HG02610 (cell line): ENCODE results near the gene CDC42BPA.

Experiments
- ATAC-seq: cut with Tn5 transposase; IDR thresholded peaks from one replicate; pipeline ENCODE4 v1.9.1; 2021; ENCODE audit warnings: mild to moderate bottlenecking, moderate library complexity; ENCODE audit not compliant: unreplicated experiment

Gene CDC42BPA

GRCh38 chr1:227335242-227336020, 17.1 kb upstream of the CDC42BPA start:
- ATAC-seq: no peak

DNA sequence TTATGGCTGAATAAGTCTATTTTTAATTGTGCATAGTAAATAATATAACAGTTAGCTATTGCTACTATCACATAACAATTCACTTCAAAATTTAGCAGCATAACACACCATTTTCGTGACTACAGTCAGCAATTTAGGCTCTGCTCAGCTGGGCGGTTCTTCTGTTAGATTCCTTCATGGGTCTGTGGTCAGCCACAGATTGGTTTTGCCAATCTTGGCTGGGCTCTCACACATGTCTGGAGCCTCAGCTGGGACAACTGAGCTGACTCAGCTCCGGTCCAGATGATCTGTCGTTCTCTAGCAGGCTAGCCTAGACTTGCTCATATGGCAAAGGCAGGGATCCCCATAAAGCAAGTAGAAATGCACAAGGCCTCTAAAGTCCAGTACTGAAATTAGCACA, 15.1 kb upstream of the CDC42BPA start:
- ATAC-seq: no peak

DNA sequence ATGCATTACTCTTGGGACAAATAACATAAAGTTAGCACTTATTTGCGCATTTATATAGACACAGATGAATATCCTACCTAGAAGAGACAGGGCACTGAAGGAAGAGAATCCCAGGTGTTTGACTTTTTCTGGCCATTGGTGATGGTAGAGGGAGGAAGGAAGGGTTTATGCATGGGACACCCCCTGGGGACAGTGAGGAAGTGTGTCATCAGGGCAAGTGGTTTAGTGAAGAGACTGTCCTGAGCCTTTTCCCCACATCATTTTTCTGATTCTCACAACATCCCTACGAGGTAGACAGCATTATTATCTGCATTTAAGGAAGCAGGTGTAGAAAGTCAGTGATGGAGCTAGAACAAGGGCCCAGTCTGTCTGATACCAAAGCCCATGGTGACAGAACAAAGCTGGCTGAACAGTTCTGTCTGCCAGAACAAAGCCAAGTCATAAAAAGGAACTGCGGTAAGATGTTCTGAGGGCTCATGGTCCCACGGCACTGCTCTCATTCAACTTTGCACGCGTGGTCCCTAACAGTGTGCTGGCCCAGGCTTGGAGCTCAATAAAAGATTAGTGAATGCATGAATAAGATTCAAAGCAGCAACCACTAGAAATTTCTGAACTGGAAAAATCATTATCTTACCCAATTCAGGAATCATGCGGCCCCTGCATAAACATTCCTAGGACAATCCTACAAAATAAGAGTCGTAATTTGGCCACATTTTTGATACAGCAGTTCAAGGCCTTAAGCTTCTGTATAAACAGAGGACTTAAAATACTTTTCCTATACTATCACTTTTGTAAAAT, 12.2 kb upstream of the CDC42BPA start:
- ATAC-seq: no peak

DNA sequence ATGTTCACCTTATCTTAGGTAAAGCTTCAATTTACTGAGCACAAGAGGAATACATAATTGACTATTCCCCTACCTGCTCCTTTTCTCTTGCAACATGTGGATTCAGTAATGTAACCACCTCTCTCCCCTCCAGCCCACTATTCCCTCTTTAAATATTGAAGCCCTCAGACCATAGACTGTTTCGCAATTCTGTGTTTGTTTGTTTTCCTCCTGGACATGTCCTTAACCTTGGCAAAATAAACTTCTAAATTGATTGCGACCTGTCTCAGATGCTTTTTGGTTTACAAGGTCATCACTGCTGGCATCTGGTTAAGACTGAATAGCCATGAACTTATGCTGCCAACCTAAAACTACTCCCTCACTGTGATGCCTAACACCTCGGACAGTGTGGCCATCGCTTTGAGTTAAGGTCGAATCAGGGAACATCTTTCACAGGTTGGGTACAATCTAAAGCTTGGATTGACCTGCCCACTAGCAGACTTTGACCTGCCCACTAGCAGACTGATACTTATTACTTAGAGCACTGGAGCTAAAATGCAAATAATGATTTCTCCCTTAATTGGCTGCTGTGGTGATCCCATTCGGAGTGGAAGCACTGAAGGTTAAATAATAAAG, 10.2 kb upstream of the CDC42BPA start:
- no peak for ATAC-seq

DNA sequence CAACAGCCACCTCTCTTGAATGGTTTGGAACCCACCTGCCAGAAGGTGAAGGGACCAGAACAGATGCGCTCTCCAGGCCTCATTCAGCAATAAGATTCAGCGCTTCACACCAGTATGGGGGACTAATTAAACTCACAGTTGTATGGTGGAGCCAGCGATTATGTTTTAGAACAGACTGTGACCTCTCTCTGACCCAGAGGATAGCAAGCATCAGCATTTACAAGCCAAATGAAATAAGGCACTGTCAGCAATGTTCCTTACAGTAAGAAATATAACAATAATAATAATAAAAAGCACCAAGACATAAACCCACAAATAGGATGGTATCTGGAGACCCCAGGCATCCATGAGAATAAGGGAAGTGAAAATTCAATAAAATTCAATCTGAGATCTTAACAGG, 6.9 kb upstream of the CDC42BPA start:
- ATAC-seq: no peak

GRCh38 chr1:227323967-227324268, 5.6 kb upstream of the CDC42BPA start:
- ATAC-seq: no peak

DNA sequence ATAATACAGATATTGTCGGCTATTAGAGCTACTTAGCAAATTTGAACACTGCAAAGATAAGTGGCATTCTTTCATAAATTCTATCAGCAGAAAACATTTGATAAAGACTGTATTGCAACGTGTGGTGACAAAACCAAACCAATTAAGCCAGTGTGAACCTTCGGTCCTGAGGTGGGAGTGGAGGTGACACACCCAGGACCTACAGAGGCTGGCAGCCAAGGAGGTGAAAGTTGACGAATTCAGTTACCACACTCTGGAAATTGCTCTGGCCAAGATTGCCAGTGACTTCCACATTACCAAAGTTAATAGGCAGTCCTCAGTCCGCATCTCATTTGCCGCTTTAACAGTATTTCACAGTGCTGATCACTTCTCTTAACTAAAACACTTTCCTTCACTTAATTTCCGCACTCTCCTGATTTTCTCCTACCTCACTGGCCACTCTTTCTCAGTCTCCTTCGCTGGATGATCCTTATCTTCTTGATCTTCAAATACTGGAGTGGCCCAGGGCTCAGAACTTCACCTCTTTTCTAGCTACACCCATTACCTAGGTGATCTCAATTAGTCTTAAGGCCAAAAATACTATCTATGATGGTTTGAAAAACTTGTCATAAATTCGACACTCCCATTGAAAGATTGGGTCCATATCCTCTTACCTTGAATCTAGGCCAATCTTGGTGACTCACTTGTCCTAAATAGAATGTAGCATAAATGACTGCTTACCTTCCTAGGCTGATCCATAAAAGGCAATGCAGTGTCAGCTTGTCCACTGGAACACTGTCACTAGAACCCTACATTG, 5.1 kb upstream of the CDC42BPA start:
- no peak for ATAC-seq

GRCh38 chr1:227322376-227322775, 4.1 kb upstream of the CDC42BPA start:
- no peak for ATAC-seq

- ATAC-seq: no peak
Measured at GRCh38 chr1:227321035-227321434, 2.7 kb upstream of the CDC42BPA start.

GRCh38 chr1:227320476-227320875, 2.2 kb upstream of the CDC42BPA start:
- no peak for ATAC-seq

DNA sequence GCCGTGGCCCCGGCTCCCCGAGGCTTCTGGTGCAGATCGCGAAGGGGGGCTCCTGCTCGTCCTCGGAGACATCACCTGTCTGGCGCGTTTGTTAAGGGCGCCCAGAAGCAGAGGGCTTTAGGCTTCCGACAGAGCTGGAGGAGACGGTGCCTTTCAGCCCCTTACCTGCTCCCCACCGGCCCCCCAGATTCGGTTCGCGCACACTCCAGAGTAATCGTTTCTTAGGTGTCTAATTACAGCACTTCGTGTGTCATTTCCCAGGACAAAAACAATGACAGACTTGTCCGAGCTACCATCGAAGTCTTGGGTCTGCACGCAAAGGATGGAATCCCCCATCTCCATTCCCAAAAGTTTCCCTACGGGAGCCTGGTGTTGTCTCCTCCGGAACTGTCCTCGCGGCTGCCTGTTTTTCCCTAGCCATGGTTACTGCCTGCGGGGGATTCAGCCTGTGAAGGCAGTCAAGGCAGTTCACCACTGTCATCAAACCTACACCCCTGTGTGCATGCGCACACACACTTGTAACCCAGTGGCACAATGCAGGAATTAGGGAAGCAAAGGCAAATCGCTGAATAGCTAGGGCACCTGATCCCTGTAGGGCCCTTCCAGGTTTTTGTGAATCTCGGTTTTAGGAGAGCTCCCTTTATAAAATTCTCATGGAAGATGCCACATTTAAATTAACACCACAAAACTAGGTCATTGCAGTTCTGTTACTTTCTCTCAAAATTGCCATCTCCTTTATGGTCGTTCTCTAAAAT, 738 bp upstream of the CDC42BPA start:
- no peak for ATAC-seq

- no peak for ATAC-seq
Measured at GRCh38 chr1:227317523-227318015, 723 bp downstream of the CDC42BPA start.

GRCh38 chr1:227317011-227317451, 1.3 kb downstream of the CDC42BPA start:
- ATAC-seq: no peak

DNA sequence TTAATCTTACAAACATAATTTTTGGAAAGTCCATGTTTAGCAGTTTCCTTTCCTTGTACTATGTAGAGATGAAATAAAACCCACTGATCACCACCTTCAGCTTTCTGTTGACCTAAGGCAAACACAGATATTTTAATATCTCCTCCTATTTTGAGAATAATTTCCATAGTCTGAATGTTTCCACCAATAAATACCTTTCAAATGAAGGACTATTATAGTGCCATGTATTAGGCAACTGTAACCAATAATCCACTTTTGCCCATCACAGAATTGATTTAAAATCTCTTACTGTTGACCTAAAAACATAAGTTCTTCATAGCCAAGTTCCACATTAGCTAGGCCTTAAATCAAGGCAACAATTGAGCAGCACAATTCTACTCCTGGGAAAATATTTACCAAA, 1.8 kb downstream of the CDC42BPA start:
- no peak for ATAC-seq

DNA sequence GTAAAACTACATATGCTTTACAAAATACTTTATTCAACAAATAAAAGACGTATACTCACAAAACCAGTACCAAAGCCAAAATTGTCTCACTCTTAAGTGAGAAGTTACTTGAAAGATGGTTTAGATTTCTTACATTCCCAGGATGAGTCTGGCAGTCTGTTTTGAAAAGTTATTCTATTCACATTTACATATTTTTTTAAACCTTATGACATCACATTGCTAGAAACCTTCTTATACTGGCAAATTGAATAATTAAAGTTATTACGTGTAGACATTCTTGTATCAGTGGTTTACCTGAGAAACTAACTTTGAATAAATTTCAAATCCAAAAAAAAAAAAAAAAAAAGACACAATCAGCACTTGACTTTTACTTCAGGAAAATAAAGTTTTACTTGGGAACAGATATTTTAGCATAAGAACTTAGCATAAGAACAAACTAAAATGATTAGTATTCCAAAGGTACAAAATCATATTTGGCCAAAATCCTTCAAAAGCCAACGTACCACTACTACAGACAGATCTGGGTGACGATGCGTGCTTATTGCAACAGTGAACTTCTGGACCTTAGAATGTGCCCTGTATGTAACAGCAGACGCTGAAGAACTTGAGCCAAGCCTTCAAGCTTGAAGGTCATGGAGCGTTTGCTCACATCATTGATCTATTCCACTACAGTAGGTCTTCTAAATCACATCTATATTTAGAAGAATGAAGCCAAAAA, 2.5 kb downstream of the CDC42BPA start:
- no peak for ATAC-seq

- ATAC-seq: no peak
Measured at GRCh38 chr1:227314014-227314848, 4.1 kb downstream of the CDC42BPA start.

DNA sequence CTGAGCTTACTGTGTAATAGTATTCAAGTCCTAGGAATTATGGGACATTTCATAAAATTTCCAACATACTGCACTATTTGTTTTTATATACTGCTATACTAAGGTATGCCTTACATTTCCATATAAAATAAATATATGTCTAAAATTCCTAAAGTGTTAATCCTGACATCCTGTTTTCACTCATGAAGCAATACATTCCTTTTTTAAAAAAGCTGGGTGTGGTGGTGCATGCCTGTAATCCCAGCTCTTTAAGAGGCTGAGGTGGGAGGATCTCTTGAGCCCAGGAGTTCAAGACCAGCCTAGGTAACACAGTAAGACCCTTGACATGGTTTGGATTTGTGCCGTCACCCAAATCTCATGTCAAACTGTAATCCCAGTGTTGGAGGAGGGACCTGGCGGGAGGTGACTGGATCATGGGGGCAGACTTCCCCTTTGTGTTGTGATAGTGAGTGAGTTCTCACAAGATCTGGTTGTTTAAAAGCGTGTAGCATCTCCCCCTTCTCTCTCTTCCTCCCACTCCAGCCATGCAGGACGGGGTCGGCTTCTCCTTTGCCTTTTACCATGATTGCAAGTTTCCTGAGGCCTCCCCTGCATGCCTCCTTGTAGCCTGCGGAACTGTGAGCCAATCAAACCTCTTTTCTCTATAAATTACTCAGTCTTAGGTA, 5.8 kb downstream of the CDC42BPA start:
- ATAC-seq: no peak

GRCh38 chr1:227311389-227312001, 6.8 kb downstream of the CDC42BPA start:
- ATAC-seq: no peak
